COLO668 (cell line): Measurements from ENCODE around the gene POMT2.
"Not testable (repeated sequence)": the region's sequence is repeated elsewhere in the genome, so short reads cannot be mapped to it uniquely, and the experiment has no call there.

Experiments
- DNase-seq: peaks from one replicate; lab custom pipeline; 2025; ENCODE audit not compliant: unreplicated experiment; lab: John Stamatoyannopoulos, UW

POMT2 gene

GRCh38 chr14:77302926-77303325, 17.8 kb downstream of the POMT2 start:
- peak; percentile 59 for DNase-seq

- peak; percentile 74 for DNase-seq
Measured at GRCh38 chr14:77301103-77301502, 19.6 kb downstream of the POMT2 start.

GRCh38 chr14:77299771-77300170, 20.9 kb downstream of the POMT2 start:
- no peak for DNase-seq

GRCh38 chr14:77296906-77297305, 23.8 kb downstream of the POMT2 start:
- no peak for DNase-seq

- DNase-seq = no peak
Measured at GRCh38 chr14:77296155-77296554, 24.5 kb downstream of the POMT2 start.

GRCh38 chr14:77290705-77291104, 30.0 kb downstream of the POMT2 start:
- no peak for DNase-seq

- no peak for DNase-seq
Measured at GRCh38 chr14:77286576-77286975, 34.1 kb downstream of the POMT2 start.

- no peak for DNase-seq
Measured at GRCh38 chr14:77284466-77284865, 36.2 kb downstream of the POMT2 start.

GRCh38 chr14:77284066-77284465, 36.6 kb downstream of the POMT2 start:
- DNase-seq = no peak

- DNase-seq = no peak
Measured at GRCh38 chr14:77281852-77282410, 38.8 kb downstream of the POMT2 start.

- DNase-seq = not testable (repeated sequence)
Measured at GRCh38 chr14:77280921-77281320, 39.8 kb downstream of the POMT2 start.

- DNase-seq = no peak
Measured at GRCh38 chr14:77279719-77280118, 41.0 kb downstream of the POMT2 start.

GRCh38 chr14:77278461-77279230, 42.0 kb downstream of the POMT2 start:
- no peak for DNase-seq

- DNase-seq = no peak
Measured at GRCh38 chr14:77276959-77277358, 43.7 kb downstream of the POMT2 start.

GRCh38 chr14:77276295-77276935, 44.3 kb downstream of the POMT2 start:
- DNase-seq = no peak

GRCh38 chr14:77275601-77276017, 45.1 kb downstream of the POMT2 start:
- DNase-seq = no peak

- no peak for DNase-seq
Measured at GRCh38 chr14:77275041-77275580, 45.6 kb downstream of the POMT2 start.

GRCh38 chr14:77273796-77274195, 46.9 kb downstream of the POMT2 start:
- no peak for DNase-seq

- DNase-seq = no peak
Measured at GRCh38 chr14:77272261-77272660, 48.4 kb downstream of the POMT2 start.

GRCh38 chr14:77271113-77271710, 49.5 kb downstream of the POMT2 start, which contains the start of gene NGB:
Gene NGB (minus strand): TSS chr14:77271206. CDS start chr14:77270937, 269 bp downstream.
- peak; percentile 51 for DNase-seq

- peak; percentile 52 for DNase-seq
Measured at GRCh38 chr14:77270361-77271112, 50.1 kb downstream of the POMT2 start.
